ENCODE results near the gene CYP19A1. TPM values are rescaled to one million over a fixed set of nuclear protein-coding genes. Genes with fewer than 3 reads are reported as not detected.

The CYP19A1 gene
- total and polyA plus RNA-seq, 2 donors (not counting 1 experiment from before 2014, with no cell fraction given) = not detected

DNA sequence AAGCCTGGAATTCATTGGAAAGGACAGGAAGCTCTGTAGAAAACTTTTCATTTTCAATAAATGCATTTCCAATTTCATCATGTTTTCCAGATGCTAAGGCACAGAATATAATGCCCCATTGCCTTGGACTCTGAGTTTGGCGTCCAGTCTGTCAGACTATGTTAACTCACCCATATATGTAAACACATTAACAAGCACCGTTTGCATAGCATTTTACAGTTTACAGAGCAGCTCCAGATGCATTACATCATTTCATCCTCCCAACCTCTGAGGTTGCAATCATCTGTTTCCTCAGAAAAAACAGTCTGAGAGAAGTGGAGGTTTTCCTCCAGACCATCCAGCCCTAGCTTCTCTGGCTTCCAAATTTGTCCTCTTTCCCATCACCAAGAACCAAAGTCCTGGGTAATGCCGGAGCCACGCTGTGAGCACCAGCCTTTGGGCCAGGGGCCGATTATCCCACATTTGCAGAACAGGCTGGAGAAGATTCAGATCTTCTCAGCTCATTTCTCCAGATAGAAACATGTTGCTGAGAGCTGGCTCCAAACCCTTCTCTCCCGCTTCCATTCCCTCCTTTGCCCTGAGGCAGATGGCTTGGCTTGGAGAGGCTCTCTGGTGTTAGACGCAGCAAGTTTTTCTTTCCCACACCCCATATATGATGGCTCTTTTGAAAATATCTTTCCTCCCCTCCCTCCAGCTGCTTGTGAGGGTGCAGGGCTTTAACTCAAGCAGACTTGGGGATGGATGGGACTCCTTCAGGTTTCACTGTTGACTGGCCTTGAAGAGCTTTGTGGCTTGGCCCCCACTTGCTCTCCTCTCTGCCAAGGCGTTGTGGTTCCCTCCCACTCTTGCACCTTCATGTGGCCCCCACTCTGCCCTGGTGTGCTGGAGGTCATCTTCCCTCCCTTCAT is 26.0 kb downstream of the CYP19A1 start:
- Histone ChIP-seq H2AFZ (ENCODE audit: insufficient read depth, low read depth, low read length, poor library complexity, severe bottlenecking) (no peak overlapping the region), H3K9ac (ENCODE audit: low read length) (no peak overlapping the region), H3K9me3 (ENCODE audit: control extremely low read depth in 1 of 3, control insufficient read depth in 2 of 3, insufficient read depth in 1 of 3, low read length in 2 of 3) (no peaks in the 10 kb centered on the region), H4K20me1 (ENCODE audit: control insufficient read depth, insufficient read depth, low read length, poor library complexity, severe bottlenecking) (no peaks in the 10 kb centered on the region), H3K79me2 (ENCODE audit: control insufficient read depth, insufficient read depth, low read length) (no peaks in the 10 kb centered on the region), H3K4me2 (replicated peaks; ENCODE audit: low read depth, low read length, poor library complexity, severe bottlenecking) (no peak overlapping the region), H3K27me3 (replicated peaks in 1 of 4; ENCODE audit: control extremely low read depth in 1 of 4, control insufficient read depth in 3 of 4, insufficient read depth in 4 of 4, low read length in 3 of 4) (peaks cover 0 to 3% (median 0%) of the 10 kb centered on the region in 4 experiments), H3K4me1 (ENCODE audit: control insufficient read depth in 2 of 2, insufficient read depth in 2 of 2, low read length in 2 of 2) (no peaks in the 10 kb centered on the region), H3K36me3 (replicated peaks in 1 of 2; ENCODE audit: control extremely low read depth in 1 of 2, control insufficient read depth in 1 of 2, extremely low read depth in 1 of 2, insufficient read depth in 2 of 2, low read length in 1 of 2) (no peaks in the 10 kb centered on the region), H3K4me3 (ENCODE audit: control extremely low read depth in 1 of 5, extremely low read depth in 1 of 5, insufficient read depth in 1 of 5, low read depth in 2 of 5, low read length in 4 of 5) (no peak overlapping the region), H3K27ac (ENCODE audit: low read length in 2 of 2) (no peak overlapping the region)
- POLR2A ChIA-PET = no interaction called here
- Mint-ChIP-seq H3K4me1 (no peaks in the 10 kb centered on the region), H3K9me3 (ENCODE audit: insufficient read depth) (no peaks in the 10 kb centered on the region), H3K4me3 (no peak overlapping the region), H3K27me3 (peaks cover 9% of the 10 kb centered on the region), H3K27ac (no peak overlapping the region)
- CTCF ChIA-PET = no interaction called here
- TF ChIP-seq, protein P1, sequence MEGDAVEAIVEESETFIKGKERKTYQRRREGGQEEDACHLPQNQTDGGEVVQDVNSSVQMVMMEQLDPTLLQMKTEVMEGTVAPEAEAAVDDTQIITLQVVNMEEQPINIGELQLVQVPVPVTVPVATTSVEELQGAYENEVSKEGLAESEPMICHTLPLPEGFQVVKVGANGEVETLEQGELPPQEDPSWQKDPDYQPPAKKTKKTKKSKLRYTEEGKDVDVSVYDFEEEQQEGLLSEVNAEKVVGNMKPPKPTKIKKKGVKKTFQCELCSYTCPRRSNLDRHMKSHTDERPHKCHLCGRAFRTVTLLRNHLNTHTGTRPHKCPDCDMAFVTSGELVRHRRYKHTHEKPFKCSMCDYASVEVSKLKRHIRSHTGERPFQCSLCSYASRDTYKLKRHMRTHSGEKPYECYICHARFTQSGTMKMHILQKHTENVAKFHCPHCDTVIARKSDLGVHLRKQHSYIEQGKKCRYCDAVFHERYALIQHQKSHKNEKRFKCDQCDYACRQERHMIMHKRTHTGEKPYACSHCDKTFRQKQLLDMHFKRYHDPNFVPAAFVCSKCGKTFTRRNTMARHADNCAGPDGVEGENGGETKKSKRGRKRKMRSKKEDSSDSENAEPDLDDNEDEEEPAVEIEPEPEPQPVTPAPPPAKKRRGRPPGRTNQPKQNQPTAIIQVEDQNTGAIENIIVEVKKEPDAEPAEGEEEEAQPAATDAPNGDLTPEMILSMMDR (IDR thresholded peaks at IDR 0.05) = no peak
- ATAC-seq (ENCODE audit: low read depth) (no peak), DNase-seq (no peak)
- intact Hi-C loops (cut with micrococcal nuclease) = no loop called here
- 73% methylated on average over 5 of the region's 8 CpGs for WGBS (ENCODE audit: insufficient coverage)

DNA sequence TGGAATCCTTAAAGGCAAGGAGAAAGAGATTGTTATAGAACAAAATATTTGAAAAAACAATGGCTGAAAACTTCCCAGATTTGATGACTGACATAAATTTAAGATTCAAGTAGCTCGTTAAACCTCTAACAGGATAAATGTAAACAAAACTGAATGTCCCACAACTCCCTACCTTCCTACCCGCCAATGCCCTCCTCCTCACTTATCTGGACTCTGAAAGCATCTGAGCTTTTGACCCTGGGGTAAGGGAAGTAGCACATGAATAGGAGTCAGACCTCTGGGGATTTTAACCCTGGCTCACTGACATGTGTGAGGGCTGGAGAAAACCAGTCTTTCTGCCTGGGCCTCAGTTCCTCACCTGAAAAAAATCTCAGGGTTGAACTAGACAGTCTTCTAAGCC is 26.9 kb downstream of the CYP19A1 start:
- no peaks in the 10 kb centered on the region for H3K79me2 ChIP-seq (ENCODE audit: control insufficient read depth, insufficient read depth, low read length)
- no peak overlapping the region for H3K27ac ChIP-seq (ENCODE audit: low read length in 2 of 2)
- H3K36me3 ChIP-seq (replicated peaks in 1 of 2; ENCODE audit: control extremely low read depth in 1 of 2, control insufficient read depth in 1 of 2, extremely low read depth in 1 of 2, insufficient read depth in 2 of 2, low read length in 1 of 2) = no peaks in the 10 kb centered on the region
- intact Hi-C loops (cut with micrococcal nuclease) = no loop called here
- ChIA-PET POLR2A (no interaction called here), CTCF (no interaction called here)
- no peaks in the 10 kb centered on the region for H4K20me1 ChIP-seq (ENCODE audit: control insufficient read depth, insufficient read depth, low read length, poor library complexity, severe bottlenecking)
- no peak overlapping the region for H2AFZ ChIP-seq (ENCODE audit: insufficient read depth, low read depth, low read length, poor library complexity, severe bottlenecking)
- TF ChIP-seq EZH2 (IDR thresholded peaks at IDR 0.05; ENCODE audit: borderline replicate concordance, insufficient read depth, low read depth, low read length, poor library complexity, severe bottlenecking) = no peak
- TF ChIP-seq, protein P1 (IDR thresholded peaks at IDR 0.05) = no peak
- DNase-seq = no peak
- Mint-ChIP-seq H3K27me3 (peaks cover 12% of the 10 kb centered on the region), H3K27ac (no peak overlapping the region), H3K4me3 (no peak overlapping the region), H3K9me3 (ENCODE audit: insufficient read depth) (no peaks in the 10 kb centered on the region), H3K4me1 (no peaks in the 10 kb centered on the region)
- no peak for ATAC-seq (ENCODE audit: low read depth)
- peaks cover 0 to 4% (median 2%) of the 10 kb centered on the region in 4 experiments for H3K27me3 ChIP-seq (replicated peaks in 1 of 4; ENCODE audit: control extremely low read depth in 1 of 4, control insufficient read depth in 3 of 4, insufficient read depth in 4 of 4, low read length in 3 of 4)
- no CpG with 5 or more reads among the region's 2 CpGs for WGBS (ENCODE audit: insufficient coverage)
- no peak overlapping the region for H3K4me3 ChIP-seq (ENCODE audit: control extremely low read depth in 1 of 5, extremely low read depth in 1 of 5, insufficient read depth in 1 of 5, low read depth in 2 of 5, low read length in 4 of 5)
- H3K4me1 ChIP-seq (ENCODE audit: control insufficient read depth in 2 of 2, insufficient read depth in 2 of 2, low read length in 2 of 2) = no peaks in the 10 kb centered on the region
- H3K4me2 ChIP-seq (replicated peaks; ENCODE audit: low read depth, low read length, poor library complexity, severe bottlenecking) = no peak overlapping the region
- H3K9ac ChIP-seq (ENCODE audit: low read length) = no peak overlapping the region
- no peaks in the 10 kb centered on the region for H3K9me3 ChIP-seq (ENCODE audit: control extremely low read depth in 1 of 3, control insufficient read depth in 2 of 3, insufficient read depth in 1 of 3, low read length in 2 of 3)
